ENCODE results near the gene ZNF333.

DNA sequence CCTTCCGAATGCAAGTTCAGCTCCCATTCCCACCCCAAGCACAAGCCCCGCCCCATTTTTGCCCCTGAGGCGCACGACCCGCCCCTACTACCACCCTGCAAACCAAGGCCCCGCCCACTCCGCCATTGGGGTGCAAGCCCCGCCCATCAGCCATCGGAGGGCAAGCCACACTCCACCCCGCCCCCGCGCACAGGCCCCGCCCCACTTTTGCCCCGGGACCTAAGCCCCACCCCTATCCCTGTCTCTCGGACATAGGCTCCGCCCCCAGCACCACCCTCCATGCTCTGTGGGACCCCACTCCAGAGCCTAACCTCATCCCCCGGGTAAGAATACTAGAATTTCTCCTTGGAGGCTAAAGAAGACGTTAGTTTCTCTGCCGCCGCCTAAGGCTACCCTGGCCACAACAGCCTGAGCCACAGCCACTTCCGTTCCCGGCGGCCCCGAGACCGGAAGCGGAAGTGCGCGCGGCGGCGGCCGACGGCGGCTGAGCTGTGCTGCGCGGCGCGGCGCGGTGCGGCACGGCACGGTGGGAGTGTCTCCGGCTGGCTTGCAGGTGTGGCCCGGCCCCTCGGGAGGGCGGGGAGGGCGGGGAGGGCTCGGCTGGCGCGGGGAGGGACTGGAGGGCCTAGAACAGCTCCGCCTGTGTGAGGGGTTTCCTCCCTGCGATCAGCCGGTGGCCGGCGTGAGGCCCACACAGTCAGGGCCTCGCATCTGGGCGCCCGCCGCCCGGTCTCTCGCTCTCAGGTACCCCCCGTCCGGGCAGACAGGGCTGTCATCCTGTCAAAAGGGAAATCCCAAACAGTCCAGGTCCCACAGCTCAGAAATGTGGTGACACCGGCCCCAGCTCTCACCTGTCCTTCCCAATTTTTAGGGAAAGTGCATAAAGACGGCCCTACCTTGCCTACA, at the start of gene ZNF333:
- TF ChIP-seq, protein P1, sequence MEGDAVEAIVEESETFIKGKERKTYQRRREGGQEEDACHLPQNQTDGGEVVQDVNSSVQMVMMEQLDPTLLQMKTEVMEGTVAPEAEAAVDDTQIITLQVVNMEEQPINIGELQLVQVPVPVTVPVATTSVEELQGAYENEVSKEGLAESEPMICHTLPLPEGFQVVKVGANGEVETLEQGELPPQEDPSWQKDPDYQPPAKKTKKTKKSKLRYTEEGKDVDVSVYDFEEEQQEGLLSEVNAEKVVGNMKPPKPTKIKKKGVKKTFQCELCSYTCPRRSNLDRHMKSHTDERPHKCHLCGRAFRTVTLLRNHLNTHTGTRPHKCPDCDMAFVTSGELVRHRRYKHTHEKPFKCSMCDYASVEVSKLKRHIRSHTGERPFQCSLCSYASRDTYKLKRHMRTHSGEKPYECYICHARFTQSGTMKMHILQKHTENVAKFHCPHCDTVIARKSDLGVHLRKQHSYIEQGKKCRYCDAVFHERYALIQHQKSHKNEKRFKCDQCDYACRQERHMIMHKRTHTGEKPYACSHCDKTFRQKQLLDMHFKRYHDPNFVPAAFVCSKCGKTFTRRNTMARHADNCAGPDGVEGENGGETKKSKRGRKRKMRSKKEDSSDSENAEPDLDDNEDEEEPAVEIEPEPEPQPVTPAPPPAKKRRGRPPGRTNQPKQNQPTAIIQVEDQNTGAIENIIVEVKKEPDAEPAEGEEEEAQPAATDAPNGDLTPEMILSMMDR (conservative IDR thresholded peaks at IDR 0.05; ENCODE audit: low read depth, low read length) = no peak
- TF ChIP-seq EZH2 (IDR thresholded peaks at IDR 0.05; ENCODE audit: borderline replicate concordance, low read depth, low read length, poor library complexity, severe bottlenecking) = no peak
